H1 (cell line): ENCODE measurements around the gene ARMC9. TPM values are rescaled to one million over a fixed set of nuclear protein-coding genes. Genes with fewer than 3 reads are reported as not detected.

Experiments used
- CBX8 ChIP-seq: fragments of 300-800, 300-1000 bp; sonication (generic); IDR thresholded peaks from 2 replicates; pipeline ENCODE4 v1.7.1; 2016; ENCODE audit warnings: low read depth, low read length, borderline replicate concordance
- EP300 ChIP-seq, 2 experiments: IDR thresholded peaks; 1 replicate in 1 of 2; 2 replicates in 1 of 2; pipeline ENCODE4 v1.6.1; 2011 to 2012; ENCODE audit warnings: low read depth in 2 of 2, low read length in 2 of 2, mild to moderate bottlenecking in 2 of 2, borderline replicate concordance in 1 of 2, inconsistent platforms in 1 of 2, moderate library complexity in 1 of 2
- PHF8 ChIP-seq: fragments of 200-600 bp; sonication (generic); conservative IDR thresholded peaks from 2 replicates; pipeline ENCODE4 v1.7.1; 2012; ENCODE audit warnings: low read depth, mild to moderate bottlenecking, inconsistent platforms, low read length, moderate library complexity
- RAD21 ChIP-seq, 2 experiments: IDR thresholded peaks in 1 of 2; conservative IDR thresholded peaks in 1 of 2; 2 replicates each; pipeline ENCODE4 v1.6.1; 2011; ENCODE audit warnings: low read depth in 2 of 2, low read length in 2 of 2, improper control_type of control experiment in 1 of 2, inconsistent platforms in 1 of 2, mild to moderate bottlenecking in 1 of 2, moderate library complexity in 1 of 2
- SIN3A ChIP-seq, 2 experiments: IDR thresholded peaks in 1 of 2; conservative IDR thresholded peaks in 1 of 2; 2 replicates each; pipeline ENCODE4 v1.6.1; 2011 to 2012; ENCODE audit warnings: low read length in 2 of 2, improper control_type of control experiment in 1 of 2, low read depth in 1 of 2, mild to moderate bottlenecking in 1 of 2
- polyA plus RNA-seq, 7 experiments: library from polyadenylated mRNA; depleted of rRNA in 3 of 7; stranded (reverse) in 5 of 7; unstranded in 2 of 7; fragments of >200 nt in 5 of 7; fragments of 200-250 nt in 2 of 7; gene quantifications; 1 replicate in 5 of 7; 2 replicates in 1 of 7; 4 replicates in 1 of 7; pipeline versions ENCODE4 v1.2.1 to v1.2.3, GENCODE V29; 2011 to 2013; ENCODE audit warnings: missing spikeins in 2 of 7, mixed read lengths in 2 of 7
- total RNA-seq: library from RNA; stranded (reverse); fragmentation: NEBNext Ultra II Directional; extraction: Animal tissue kit (Norgen Biotek cat#: 25700); gene quantifications from 2 replicates; pipeline ENCODE4 v1.2.1, GENCODE V29; 2021

ARMC9 gene
- total and polyA plus RNA-seq, 2 of the 8 experiments (the other 6 are each of a cell fraction or from before 2014, with no cell fraction given): 23.2 to 36.1 TPM

- TF ChIP-seq SIN3A (conservative IDR thresholded peaks at IDR 0.05 in 1 of 2, IDR thresholded peaks at IDR 0.05 in 1 of 2; ENCODE audit: low read depth in 1 of 2, low read length in 2 of 2) (no peak), EP300 (IDR thresholded peaks at IDR 0.05; ENCODE audit: borderline replicate concordance in 1 of 2, low read depth in 2 of 2, low read length in 2 of 2) (no peak), PHF8 (no peak), RAD21 (IDR thresholded peaks at IDR 0.05 in 1 of 2, conservative IDR thresholded peaks at IDR 0.05 in 1 of 2; ENCODE audit: low read depth in 2 of 2, low read length in 2 of 2) (no peak), CBX8 (no peak)
These were observed 120.0 kb downstream of the ARMC9 start (continued) for GRCh38 chr2:231318436-231318835.
